Endothelial cell of umbilical vein (primary cell): ENCODE results near the gene TMEM9B. TPM values are rescaled to one million over a fixed set of nuclear protein-coding genes. Genes with fewer than 3 reads are reported as not detected.

Experiments used
- BruUV-seq: library from RNA; stranded (reverse); fragments of 400-500 nt; replicated peaks from 2 replicates; lab custom pipeline; 2021; lab: Mats Ljungman, UMichigan
- CTCF ChIA-PET: fragments of 300-600, 350-600 bp; sonication (Branson Sonifier 250); formaldehyde crosslinking; loops from one replicate; lab custom pipeline; 2021; ENCODE audit warnings: antibody characterized with exemption, inconsistent platforms; lab: Charles Lee
- POLR2A ChIA-PET: fragments of 300-600, 350-600 bp; sonication (Branson Sonifier 250); formaldehyde crosslinking; loops from one replicate; lab custom pipeline; 2021; ENCODE audit warnings: antibody characterized with exemption, inconsistent platforms; lab: Charles Lee
- DNase-seq: peaks from one replicate; pipeline ENCODE4 v3.0.0-alpha.2; 2011; ENCODE audit warnings: low read depth, low spot score
- FAIRE-seq: peaks from 2 replicates; lab custom pipeline; 2011; peaks lifted over from hg19 to GRCh38; lab: Jason Lieb, UNC
- H2AFZ ChIP-seq: 2 replicates; pipeline ENCODE4 v1.6.0; 2012; ENCODE audit warnings: low read depth, low read length, control low read depth, inconsistent platforms
- H3K27ac ChIP-seq: 2 replicates; pipeline ENCODE4 v1.5.1; 2011; ENCODE audit warnings: low read depth, mild to moderate bottlenecking, control low read depth, low read length, moderate library complexity; ENCODE audit not compliant: insufficient read depth
- H3K27me3 ChIP-seq, 2 experiments: 2 replicates each; pipeline versions ENCODE4 v1.6.0 to v1.6.1; 2011; ENCODE audit warnings: low read length in 2 of 2, mixed read lengths in 1 of 2; ENCODE audit not compliant: control insufficient read depth in 2 of 2, insufficient read depth in 2 of 2
- H3K36me3 ChIP-seq, 2 experiments: 2 replicates in 1 of 2; 3 replicates in 1 of 2; pipeline ENCODE4 v1.5.1; 2011; ENCODE audit warnings: low read length in 2 of 2, mild to moderate bottlenecking in 1 of 2, moderate library complexity in 1 of 2; ENCODE audit not compliant: control insufficient read depth in 2 of 2, insufficient read depth in 2 of 2; ENCODE audit errors: extremely low read depth in 1 of 2
- H3K4me1 ChIP-seq: 3 replicates; pipeline ENCODE4 v1.5.1; 2011; ENCODE audit warnings: mild to moderate bottlenecking, low read length; ENCODE audit not compliant: control insufficient read depth, insufficient read depth; ENCODE audit errors: extremely low read depth
- H3K4me2 ChIP-seq: 2 replicates; pipeline ENCODE4 v1.6.1; 2011; ENCODE audit warnings: low read length, control low read depth, mixed read lengths; ENCODE audit not compliant: insufficient read depth
- H3K4me3 ChIP-seq, 3 experiments: fragments of 200-600 bp in 1 of 3; sonication (generic), shearing (Covaris generic) in 1 of 3; replicated peaks in 1 of 3; 2 replicates each; pipeline ENCODE4 v1.5.1; 2011 to 2016; ENCODE audit warnings: control low read depth in 3 of 3, low read length in 3 of 3, mild to moderate bottlenecking in 2 of 3, inconsistent platforms in 1 of 3, low read depth in 1 of 3, moderate library complexity in 1 of 3; ENCODE audit not compliant: insufficient read depth in 1 of 3
- H3K79me2 ChIP-seq: 2 replicates; pipeline ENCODE4 v1.6.0; 2012; ENCODE audit warnings: low read length, inconsistent platforms; ENCODE audit not compliant: control insufficient read depth, insufficient read depth
- H3K9ac ChIP-seq: replicated peaks from 2 replicates; pipeline ENCODE3; 2011; ENCODE audit warnings: low read length, control low read depth; ENCODE audit not compliant: insufficient read depth; ENCODE audit errors: extremely low read depth
- H3K9me1 ChIP-seq: replicated peaks from 3 replicates; pipeline ENCODE4 v1.6.0; 2011; ENCODE audit warnings: mild to moderate bottlenecking, low read length; ENCODE audit not compliant: control insufficient read depth, insufficient read depth; ENCODE audit errors: extremely low read depth
- H3K9me3 ChIP-seq: replicated peaks from 2 replicates; pipeline ENCODE4 v1.5.1; 2012; ENCODE audit warnings: low read length, inconsistent platforms; ENCODE audit not compliant: control insufficient read depth, insufficient read depth
- H4K20me1 ChIP-seq: replicated peaks from 2 replicates; pipeline ENCODE3; 2011; ENCODE audit warnings: mild to moderate bottlenecking, low read length; ENCODE audit not compliant: control insufficient read depth, insufficient read depth; ENCODE audit errors: extremely low read depth
- CTCF ChIP-seq, 2 donors: IDR thresholded peaks; 1 replicate in 1 of 2; 2 replicates in 1 of 2; pipeline ENCODE4 v1.5.1; 2011; ENCODE audit warnings: low read length in 2 of 2, mild to moderate bottlenecking in 2 of 2, moderate library complexity in 2 of 2, control low read depth in 1 of 2, inconsistent platforms in 1 of 2, low read depth in 1 of 2; ENCODE audit not compliant: insufficient read depth in 1 of 2; ENCODE audit errors: extremely low read depth in 1 of 2
- EZH2 ChIP-seq: IDR thresholded peaks from 2 replicates; pipeline ENCODE4 v1.6.1; 2012; ENCODE audit warnings: borderline replicate concordance, low read depth, mild to moderate bottlenecking, moderate library complexity, low read length, inconsistent platforms; ENCODE audit not compliant: severe bottlenecking
- FOS ChIP-seq: IDR thresholded peaks from 2 replicates; pipeline ENCODE4 v1.6.1; 2011; ENCODE audit warnings: mild to moderate bottlenecking, low read length, moderate library complexity, borderline replicate concordance; ENCODE audit not compliant: insufficient read depth
- GATA2 ChIP-seq: IDR thresholded peaks from 2 replicates; pipeline ENCODE4 v1.7.0; 2011; ENCODE audit warnings: low read depth, mild to moderate bottlenecking, moderate library complexity, mixed read lengths, low read length; ENCODE audit not compliant: insufficient read length, insufficient read depth
- JUN ChIP-seq: IDR thresholded peaks from 2 replicates; pipeline ENCODE4 v1.6.1; 2011; ENCODE audit warnings: borderline replicate concordance, low read depth; ENCODE audit not compliant: insufficient read length, insufficient read depth
- MYC ChIP-seq: IDR thresholded peaks from one replicate; pipeline ENCODE4 v1.6.1; 2011; ENCODE audit warnings: mild to moderate bottlenecking, low read depth, low read length
- POLR2AphosphoS5 ChIP-seq: IDR thresholded peaks from 2 replicates; pipeline ENCODE4 v1.6.1; 2012; ENCODE audit warnings: low read depth, mild to moderate bottlenecking, control low read depth, low read length, moderate library complexity; ENCODE audit not compliant: insufficient read depth
- dilution Hi-C: fragments of 300-500 bp; cut with MboI; formaldehyde crosslinking; loops from one replicate; pipeline ENCODE4 v1.15.0; 2019; ENCODE audit warnings: low sequenced_read_pairs; ENCODE audit not compliant: extremely low pct_ligation_motif_present
- intact Hi-C: fragments of 100-400 bp; cut with micrococcal nuclease; formaldehyde crosslinking; loops from one replicate; pipeline ENCODE4 v1.10.0; 2022
- polyA plus RNA-seq, 4 experiments: library from polyadenylated mRNA; depleted of rRNA in 3 of 4; stranded (reverse) in 3 of 4; unstranded in 1 of 4; fragments of >200 nt; gene quantifications; 2 replicates each; pipeline versions ENCODE4 v1.2.1 to v1.2.3, GENCODE V29; 2011 to 2012; ENCODE audit warnings: missing spikeins in 1 of 4
- total RNA-seq: library from RNA; stranded (reverse); gene quantifications from 2 replicates; pipeline ENCODE4 v1.2.3, GENCODE V29; 2021
- TF ChIP-seq, protein P1 (sequence below): IDR thresholded peaks from 2 replicates; pipeline ENCODE4 v1.6.1; 2011; ENCODE audit not compliant: insufficient read depth, insufficient read length

Gene TMEM9B
- total and polyA plus RNA-seq, 2 donors (not counting 3 experiments of a cell fraction or from before 2014, with no cell fraction given), result 28.2 to 30.2 TPM

- POLR2A ChIA-PET, result no interaction called here
- intact Hi-C loops, result no loop called here
- FAIRE-seq, result peak; percentile 42
Observed at GRCh38 chr11:8973121-8973520, 8.9 kb upstream of the TMEM9B start.

GRCh38 chr11:8971924-8972316, 7.7 kb upstream of the TMEM9B start:
- no peaks in the 10 kb centered on the region for H3K79me2 ChIP-seq
- no peaks in the 10 kb centered on the region for H3K4me1 ChIP-seq
- H3K4me2 ChIP-seq, result no peak overlapping the region
- ChIA-PET POLR2A (no interaction called here), CTCF (no interaction called here)
- no peak for FAIRE-seq
- H4K20me1 ChIP-seq, result no peaks in the 10 kb centered on the region
- H3K9me1 ChIP-seq, result no peaks in the 10 kb centered on the region
- intact Hi-C loops, result no loop called here
- TF ChIP-seq POLR2AphosphoS5 (no peak), FOS (no peak), GATA2 (no peak), EZH2 (no peak), MYC (no peak), JUN (no peak)
- TF ChIP-seq, protein P1, sequence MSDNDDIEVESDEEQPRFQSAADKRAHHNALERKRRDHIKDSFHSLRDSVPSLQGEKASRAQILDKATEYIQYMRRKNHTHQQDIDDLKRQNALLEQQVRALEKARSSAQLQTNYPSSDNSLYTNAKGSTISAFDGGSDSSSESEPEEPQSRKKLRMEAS, result no peak
- dilution Hi-C loops, result no loop called here
- H3K27ac ChIP-seq, result no peak overlapping the region
- no TSS peak for BruUV-seq
- H3K36me3 ChIP-seq, result no peaks in the 10 kb centered on the region
- no peak overlapping the region for H3K4me3 ChIP-seq
- H3K27me3 ChIP-seq, result no peaks in the 10 kb centered on the region
- H2AFZ ChIP-seq, result no peak overlapping the region
- H3K9me3 ChIP-seq, result no peaks in the 10 kb centered on the region
- no peak overlapping the region for H3K9ac ChIP-seq
- DNase-seq, result no peak

More at GRCh38 chr11:8973121-8973520, 8.9 kb upstream of the TMEM9B start:
- Histone ChIP-seq H3K9me3 (no peaks in the 10 kb centered on the region), H3K4me3 (no peak overlapping the region), H3K9me1 (no peaks in the 10 kb centered on the region), H2AFZ (no peak overlapping the region), H3K36me3 (no peaks in the 10 kb centered on the region), H3K27me3 (no peaks in the 10 kb centered on the region), H3K4me2 (no peak overlapping the region), H3K79me2 (no peaks in the 10 kb centered on the region), H3K4me1 (no peaks in the 10 kb centered on the region), H3K27ac (no peak overlapping the region), H3K9ac (no peak overlapping the region), H4K20me1 (no peaks in the 10 kb centered on the region)
- no TSS peak for BruUV-seq
- TF ChIP-seq CTCF (IDR thresholded peaks at IDR 0.05; ENCODE audit: extremely low read depth in 1 of 2, insufficient read depth in 1 of 2, low read depth in 1 of 2, low read length in 2 of 2), result no peak
- TF ChIP-seq JUN, result no peak
- no peak for TF ChIP-seq POLR2AphosphoS5
- TF ChIP-seq EZH2, result no peak
- CTCF ChIA-PET, result no interaction called here
- dilution Hi-C loops, result no loop called here
- DNase-seq, result no peak
